ENCODE results near the gene RBM20.
"Not testable (repeated sequence)": the region's sequence is repeated elsewhere in the genome, so short reads cannot be mapped to it uniquely, and the experiment has no call there.

RBM20 gene

DNA sequence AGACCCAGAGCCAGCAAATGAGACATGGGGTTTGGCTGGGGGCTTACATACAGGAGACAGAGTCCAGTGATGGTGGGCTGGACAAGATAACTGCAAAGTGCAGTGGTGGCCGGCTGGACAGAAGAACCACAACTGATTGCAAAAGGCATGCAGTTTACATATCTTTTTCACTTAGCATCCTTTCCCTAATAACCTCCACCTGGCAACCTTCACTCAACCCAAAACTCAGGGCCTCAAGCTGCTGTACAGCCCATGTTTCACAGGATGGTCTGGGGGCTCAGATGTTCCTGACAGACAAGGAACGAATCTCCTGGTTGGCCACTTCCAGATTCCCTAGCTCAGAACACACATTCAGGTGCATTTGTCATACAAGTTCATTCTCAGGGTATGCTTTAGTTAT is 219.8 kb downstream of the RBM20 start:
- H3K4me3 ChIP-seq (replicated peaks; ENCODE audit: low read depth, low read length), result no peak overlapping the region
- DNase-seq (ENCODE audit: extremely low read depth, low read depth), result no peak
- TF ChIP-seq, protein P1, sequence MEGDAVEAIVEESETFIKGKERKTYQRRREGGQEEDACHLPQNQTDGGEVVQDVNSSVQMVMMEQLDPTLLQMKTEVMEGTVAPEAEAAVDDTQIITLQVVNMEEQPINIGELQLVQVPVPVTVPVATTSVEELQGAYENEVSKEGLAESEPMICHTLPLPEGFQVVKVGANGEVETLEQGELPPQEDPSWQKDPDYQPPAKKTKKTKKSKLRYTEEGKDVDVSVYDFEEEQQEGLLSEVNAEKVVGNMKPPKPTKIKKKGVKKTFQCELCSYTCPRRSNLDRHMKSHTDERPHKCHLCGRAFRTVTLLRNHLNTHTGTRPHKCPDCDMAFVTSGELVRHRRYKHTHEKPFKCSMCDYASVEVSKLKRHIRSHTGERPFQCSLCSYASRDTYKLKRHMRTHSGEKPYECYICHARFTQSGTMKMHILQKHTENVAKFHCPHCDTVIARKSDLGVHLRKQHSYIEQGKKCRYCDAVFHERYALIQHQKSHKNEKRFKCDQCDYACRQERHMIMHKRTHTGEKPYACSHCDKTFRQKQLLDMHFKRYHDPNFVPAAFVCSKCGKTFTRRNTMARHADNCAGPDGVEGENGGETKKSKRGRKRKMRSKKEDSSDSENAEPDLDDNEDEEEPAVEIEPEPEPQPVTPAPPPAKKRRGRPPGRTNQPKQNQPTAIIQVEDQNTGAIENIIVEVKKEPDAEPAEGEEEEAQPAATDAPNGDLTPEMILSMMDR (IDR thresholded peaks at IDR 0.05; ENCODE audit: low read depth, low read length, missing control alignments), result no peak

DNA sequence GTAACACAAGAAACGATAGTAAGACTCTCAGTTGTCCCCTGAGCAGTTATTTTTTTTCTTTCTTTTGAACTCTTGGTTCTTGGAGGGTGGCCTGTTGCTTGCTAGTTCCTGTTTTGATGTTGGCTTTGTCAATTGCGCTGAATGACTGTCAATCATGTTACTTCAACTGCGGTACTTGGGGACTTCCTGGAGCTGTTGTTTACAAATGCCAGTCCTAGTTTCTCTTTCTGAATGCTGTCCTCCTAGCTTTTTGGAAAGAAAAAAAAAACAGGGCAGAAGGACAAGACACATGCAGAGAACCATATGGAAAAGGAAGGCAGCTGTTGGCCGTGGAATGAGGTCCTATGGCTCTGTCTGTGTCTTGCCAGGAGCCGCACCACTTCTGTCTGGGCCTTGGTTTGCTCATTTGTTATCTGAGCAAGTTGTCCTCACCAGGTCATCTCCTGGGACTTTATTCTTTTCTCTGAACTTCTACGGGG is 220.6 kb downstream of the RBM20 start:
- H3K4me3 ChIP-seq (replicated peaks; ENCODE audit: low read depth, low read length), result no peak overlapping the region
- TF ChIP-seq, protein P1 (IDR thresholded peaks at IDR 0.05; ENCODE audit: low read depth, low read length, missing control alignments), result no peak
- no peak for DNase-seq (ENCODE audit: extremely low read depth, low read depth)

DNA sequence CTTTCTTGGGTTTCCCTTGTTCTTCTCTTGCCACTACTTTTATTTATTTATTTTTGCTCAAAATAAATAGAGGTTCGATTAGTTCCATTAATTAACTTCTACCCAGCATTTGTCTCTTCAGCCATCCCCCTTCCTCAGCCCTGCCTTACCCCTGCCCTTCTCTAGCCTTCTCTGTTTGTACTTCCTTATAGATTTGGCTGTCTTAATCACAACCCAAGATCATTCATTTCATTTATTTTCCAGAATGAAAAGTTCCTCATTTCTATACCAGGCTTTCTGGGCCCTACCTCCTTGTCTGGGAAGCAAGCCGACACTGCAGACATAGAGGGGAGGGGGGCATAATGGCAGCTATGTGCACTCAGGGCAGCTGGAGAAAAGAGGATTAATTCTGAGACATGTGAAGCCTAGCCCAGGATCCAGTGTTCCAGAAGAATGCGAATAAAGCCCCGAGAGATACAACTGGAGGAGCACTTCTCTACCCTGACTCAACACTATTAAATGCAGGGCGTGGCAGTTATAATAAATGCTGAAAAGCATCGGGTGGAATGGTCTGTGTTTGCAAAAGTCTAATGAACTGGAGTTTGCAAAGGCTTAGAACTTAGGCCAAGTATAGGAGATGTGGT is 221.2 kb downstream of the RBM20 start:
- no peak for DNase-seq (ENCODE audit: extremely low read depth, low read depth)
- no peak overlapping the region for H3K4me3 ChIP-seq (replicated peaks; ENCODE audit: low read depth, low read length)
- TF ChIP-seq, protein P1 (IDR thresholded peaks at IDR 0.05; ENCODE audit: low read depth, low read length, missing control alignments), result no peak

DNA sequence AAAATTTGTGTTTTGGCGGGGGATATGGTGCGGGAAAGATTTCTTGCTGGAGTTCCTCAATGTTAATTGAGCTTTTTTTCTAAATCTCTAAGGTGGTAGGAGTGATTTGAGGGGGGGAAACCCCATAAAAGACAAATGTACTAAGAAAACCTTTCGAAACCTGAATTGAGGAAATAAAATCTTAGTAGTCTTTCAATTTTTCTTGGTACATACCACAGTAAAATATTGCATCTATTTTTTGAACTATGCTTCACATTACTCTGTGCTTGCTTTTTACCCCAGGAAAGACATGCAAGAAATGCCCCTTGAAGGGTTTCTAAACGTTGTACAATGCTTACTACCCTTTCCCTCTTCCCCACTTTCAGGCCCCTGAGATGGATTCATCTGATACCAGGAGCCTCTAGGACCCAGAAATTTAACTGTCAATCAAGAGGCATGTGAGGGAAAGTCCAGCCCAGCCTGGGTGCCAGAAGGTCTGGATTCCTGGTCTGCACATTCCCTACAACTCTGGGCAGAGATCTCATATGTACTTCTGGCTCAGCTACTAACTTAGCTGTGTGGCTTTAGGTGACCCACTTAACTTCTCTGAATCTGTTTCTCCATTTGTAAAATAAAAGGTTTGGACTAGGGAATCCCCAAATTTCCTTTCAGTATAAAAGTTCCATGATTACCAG is 221.8 kb downstream of the RBM20 start:
- DNase-seq (ENCODE audit: extremely low read depth, low read depth), result no peak
- TF ChIP-seq, protein P1 (IDR thresholded peaks at IDR 0.05; ENCODE audit: low read depth, low read length, missing control alignments), result no peak
- H3K4me3 ChIP-seq (replicated peaks; ENCODE audit: low read depth, low read length), result no peak overlapping the region

DNA sequence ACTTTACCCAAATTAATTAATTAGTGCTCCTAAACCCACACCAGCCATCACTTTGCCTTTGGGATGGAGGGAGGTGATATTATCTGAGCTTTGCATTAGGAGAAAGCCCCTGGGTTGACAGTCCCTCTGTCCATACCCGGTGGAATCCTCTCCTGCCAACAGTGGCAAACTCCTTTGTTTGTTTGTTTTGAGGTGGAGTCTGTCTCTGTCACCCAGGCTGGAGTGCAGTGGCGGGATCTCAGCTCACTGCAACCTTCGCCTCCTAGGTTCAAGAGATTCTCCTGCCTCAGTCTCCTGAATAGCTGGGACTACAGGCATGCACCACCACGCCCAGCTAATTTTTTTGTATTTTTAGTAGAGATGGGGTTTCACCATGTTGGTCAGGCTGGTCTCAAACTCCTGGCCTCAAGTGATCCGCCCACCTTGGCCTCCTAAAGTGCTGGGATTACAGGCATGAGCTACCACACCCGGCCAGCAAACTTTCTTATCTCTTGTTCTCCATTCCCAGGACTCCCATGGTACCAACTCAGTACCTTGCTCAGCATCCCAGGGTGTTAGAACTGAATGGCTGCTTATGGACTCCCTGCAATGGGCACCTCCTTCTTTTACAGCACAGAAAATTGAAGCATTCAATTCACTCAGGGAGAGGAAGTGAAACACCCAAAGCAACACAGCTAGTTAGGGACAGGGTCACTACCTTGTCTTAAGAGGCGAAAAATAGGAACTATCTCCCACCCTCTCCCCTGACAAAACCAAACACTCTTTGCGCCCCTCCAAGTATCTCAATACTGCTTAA is 223.1 kb downstream of the RBM20 start:
- H3K4me3 ChIP-seq (replicated peaks; ENCODE audit: low read depth, low read length); DNase-seq (ENCODE audit: extremely low read depth, low read depth): not testable (repeated sequence)

DNA sequence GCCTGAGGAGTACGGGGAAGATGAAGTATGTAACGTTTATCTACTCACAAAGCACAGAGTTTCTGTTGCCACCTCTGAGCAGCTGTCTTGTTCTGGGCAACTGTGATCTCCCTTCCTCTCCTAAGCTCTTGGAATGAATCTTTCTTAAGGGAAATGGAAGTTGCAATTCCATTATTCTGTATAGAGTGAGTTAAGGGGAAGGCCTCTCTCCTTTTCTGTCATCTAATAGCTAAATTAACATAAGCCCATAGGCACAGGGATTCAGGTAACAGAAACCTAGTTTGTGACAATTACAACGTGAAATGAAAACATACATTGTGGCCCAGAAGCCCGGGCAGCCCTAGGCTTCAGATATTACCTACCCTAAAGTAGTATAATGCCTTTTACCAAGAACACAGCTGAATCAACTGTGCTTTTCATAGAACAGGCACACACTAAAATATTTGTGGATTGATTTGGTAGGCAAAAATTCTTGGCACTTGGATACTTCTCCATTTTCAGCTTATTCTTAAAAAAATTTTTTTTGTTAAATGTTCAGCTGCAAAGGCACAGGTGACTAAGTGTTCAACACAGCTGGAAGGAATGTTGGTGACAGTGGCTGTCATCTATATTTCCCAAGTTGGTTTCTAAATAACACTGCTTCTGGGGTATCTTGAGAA is 223.8 kb downstream of the RBM20 start:
- no peak overlapping the region for H3K4me3 ChIP-seq (replicated peaks; ENCODE audit: low read depth, low read length)
- TF ChIP-seq, protein P1 (IDR thresholded peaks at IDR 0.05; ENCODE audit: low read depth, low read length, missing control alignments), result no peak

More for the DNA sequence above, 223.8 kb downstream of the RBM20 start:
- no peak for DNase-seq (ENCODE audit: extremely low read depth, low read depth)
